ENCODE data around the gene FAM50B.

The FAM50B gene

GRCh38 chr6:3822747-3823445 is 26.3 kb upstream of the FAM50B start:
- peak; percentile 52 for DNase-seq

DNA sequence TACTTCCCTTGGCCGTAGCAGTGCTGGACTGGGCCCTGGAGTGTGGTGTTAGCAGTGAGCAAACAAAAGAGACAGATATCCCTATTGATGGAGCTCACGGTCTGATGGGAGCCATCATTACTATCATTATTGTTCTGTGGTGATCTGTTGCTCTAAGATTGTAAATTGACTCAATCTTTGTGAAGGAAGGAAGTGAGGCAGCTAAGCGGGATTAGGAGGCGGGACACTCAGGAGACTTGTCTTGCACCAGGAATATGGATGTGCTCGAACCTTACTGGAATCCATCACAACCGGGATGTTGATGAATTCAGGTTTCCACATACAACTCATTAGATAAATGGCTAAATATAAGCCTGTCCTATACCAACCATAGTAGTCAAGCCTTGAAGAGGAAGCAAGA is 25.5 kb upstream of the FAM50B start:
- peak; percentile 29 for DNase-seq

GRCh38 chr6:3825331-3825831 is 23.8 kb upstream of the FAM50B start:
- DNase-seq: peak; percentile 86

- peak; percentile 95 for DNase-seq
Observed at GRCh38 chr6:3825851-3826581, 23.2 kb upstream of the FAM50B start.

DNA sequence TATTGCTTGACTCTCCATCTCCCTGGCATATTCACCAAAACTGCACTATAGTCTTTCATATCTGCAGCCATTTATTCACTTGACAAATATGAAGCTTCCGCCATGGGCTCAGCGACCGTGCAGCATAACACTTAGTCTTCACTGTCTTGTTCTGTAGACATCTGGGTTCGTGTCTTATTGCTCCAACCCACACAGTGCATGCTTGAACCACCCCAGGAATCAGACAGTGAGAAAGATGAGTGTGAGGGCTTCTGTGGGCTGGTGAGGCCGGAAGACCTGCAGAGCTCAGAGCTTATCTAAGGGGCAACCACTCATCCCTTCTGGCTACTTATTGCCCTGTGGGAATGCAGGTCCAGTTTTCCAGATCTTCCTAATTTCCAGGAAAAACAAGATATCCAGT is 19.9 kb upstream of the FAM50B start:
- peak; percentile 35 for DNase-seq

- peak; percentile 35 for DNase-seq
Observed at GRCh38 chr6:3830806-3831205, 18.4 kb upstream of the FAM50B start.

- peak; percentile 15 for DNase-seq
Observed at GRCh38 chr6:3831761-3832530, 17.2 kb upstream of the FAM50B start.

- DNase-seq: peak; percentile 33
Observed at GRCh38 chr6:3835055-3835731, 14.0 kb upstream of the FAM50B start.

GRCh38 chr6:3835785-3836184 is 13.4 kb upstream of the FAM50B start:
- no peak for DNase-seq

GRCh38 chr6:3836566-3836965 is 12.6 kb upstream of the FAM50B start:
- DNase-seq: peak; percentile 19

DNA sequence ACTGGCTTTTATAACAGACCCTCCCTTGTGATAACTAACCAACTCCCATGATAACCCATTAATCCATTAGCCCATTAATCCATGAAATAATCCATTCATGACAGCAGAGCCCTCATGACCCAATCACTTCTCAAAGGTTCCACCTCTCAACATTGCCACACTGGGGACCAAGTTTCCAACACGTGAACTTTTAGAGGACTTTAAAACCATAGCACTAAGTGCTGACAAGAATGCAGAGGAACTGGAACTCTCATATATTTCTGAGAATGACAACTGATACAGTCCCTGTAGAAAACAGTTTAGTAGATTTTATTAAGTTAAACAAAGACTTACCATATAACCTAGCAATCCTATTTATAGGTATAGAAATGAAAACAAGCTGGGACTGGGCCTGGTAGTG is 11.4 kb upstream of the FAM50B start:
- DNase-seq: no peak

DNA sequence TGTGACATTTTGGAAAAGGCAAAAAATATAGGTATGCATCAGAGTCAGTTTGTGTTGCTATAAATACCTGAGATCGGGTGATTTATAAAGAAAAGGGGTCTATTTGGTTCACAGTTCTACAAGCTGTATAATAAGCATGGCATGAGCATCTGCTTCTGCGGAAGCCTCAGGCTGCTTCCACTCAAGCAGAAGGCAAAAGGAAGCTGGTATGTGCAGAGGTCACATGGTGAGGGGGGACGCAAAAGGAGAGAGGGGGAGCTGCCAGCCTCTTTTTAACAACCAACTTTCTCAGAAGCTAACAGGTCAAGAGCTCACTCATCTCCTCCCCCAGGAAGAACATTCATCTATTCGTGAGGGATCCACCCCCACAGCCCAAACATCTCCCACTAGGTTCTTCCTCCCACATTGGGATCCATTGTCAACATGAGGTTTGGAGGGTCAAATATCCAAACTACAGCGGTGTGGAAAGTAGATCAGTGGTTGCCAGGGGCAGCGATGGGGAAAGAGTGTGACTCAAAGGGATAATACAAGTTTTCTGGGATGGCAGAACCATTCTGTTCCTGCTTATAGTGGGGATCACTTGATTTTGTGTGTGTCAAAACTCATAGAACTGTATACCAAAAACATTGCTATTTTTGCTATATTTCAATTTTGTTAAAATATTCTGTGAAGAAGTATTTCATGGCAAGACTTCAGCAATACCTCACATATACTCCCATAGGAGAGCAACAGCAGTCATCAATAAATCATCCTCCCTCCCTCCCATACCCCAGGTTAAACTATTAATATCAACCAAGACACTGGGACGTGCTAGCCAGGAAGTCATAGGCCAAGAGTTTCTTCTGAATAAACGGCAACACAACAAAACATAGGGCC is 9.9 kb upstream of the FAM50B start:
- peak; percentile 17 for DNase-seq

DNA sequence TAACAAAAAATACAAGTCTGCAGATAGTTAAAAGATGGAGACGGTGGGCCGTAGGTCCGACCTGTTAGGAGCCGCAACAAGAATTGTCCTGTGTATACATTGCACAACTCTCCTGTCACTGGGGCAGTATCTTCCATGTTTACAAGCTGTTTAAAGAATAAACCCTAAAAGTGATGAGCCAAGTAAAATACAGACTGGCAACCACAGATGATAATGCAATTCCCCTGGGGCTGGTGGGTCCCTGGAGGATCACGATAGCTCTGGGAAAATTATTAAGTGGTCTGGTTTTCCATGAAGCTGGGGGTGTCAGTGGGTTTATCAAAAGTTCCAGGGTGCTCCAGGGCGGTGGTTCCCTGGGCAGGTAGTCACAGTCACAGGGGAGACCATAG is 8.1 kb upstream of the FAM50B start:
- DNase-seq: no peak

GRCh38 chr6:3841711-3842565 is 7.2 kb upstream of the FAM50B start:
- DNase-seq: peak; percentile 71

DNA sequence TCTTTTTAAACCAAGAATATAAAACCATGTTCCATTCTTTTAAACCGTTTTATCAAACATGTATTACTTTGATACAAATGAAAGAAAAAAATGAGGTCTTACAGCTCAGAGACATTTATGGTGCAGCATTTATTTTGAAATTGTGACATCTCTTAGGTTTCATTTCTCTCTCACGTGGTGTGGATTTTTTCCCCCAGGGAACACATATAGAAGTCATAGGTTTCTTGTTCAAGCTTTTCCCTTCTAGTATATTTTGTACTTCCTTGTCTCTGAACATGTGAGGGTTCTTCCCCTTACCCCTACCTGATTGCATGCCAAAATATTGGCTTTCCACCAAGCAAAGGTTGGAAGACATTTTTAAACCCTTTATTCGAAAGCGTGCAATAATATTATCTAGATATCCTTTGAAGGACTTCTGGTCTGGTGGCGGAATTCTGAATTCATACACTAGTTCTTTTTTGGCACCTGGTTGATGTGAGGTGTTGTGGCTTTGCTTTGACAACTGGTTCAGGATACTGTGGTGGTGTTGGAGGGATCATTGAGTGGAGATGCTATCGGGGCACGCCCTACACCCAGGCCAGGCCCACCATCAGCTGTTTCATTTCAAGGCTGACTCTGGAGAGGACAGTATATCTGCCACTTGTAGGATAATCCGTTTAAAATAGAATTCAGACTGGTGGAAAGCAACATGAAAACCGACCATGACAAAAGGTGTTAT is 5.6 kb upstream of the FAM50B start:
- no peak for DNase-seq

GRCh38 chr6:3844097-3844463 is 5.1 kb upstream of the FAM50B start:
- no peak for DNase-seq

- DNase-seq: no peak
Observed at GRCh38 chr6:3847521-3847920, 1.7 kb upstream of the FAM50B start.

- DNase-seq: no peak
Observed at GRCh38 chr6:3848380-3848779, 793 bp upstream of the FAM50B start.

DNA sequence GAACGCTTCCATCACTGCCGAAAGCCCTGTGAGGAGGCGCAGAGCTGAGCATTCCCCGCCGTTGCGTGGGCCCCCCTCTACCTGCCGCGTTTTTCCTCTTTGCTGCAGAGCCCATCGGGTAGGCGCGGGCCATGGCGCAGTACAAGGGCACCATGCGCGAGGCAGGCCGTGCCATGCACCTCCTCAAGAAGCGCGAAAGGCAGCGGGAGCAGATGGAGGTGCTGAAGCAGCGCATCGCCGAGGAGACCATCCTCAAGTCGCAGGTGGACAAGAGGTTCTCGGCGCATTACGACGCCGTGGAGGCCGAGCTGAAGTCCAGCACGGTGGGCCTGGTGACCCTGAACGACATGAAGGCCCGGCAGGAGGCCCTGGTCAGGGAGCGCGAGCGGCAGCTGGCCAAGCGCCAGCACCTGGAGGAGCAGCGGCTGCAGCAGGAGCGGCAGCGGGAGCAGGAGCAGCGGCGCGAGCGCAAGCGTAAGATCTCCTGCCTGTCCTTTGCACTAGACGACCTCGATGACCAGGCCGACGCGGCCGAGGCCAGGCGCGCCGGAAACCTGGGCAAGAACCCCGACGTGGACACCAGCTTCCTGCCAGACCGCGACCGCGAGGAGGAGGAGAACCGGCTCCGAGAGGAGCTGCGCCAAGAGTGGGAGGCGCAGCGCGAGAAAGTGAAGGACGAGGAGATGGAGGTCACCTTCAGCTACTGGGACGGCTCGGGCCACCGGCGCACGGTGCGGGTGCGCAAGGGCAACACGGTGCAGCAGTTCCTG is 693 bp downstream of the FAM50B start:
- DNase-seq: no peak
